GM19324 (cell line): ENCODE results near the gene CACNB4.

ENCODE experiments used
- ATAC-seq: cut with Tn5 transposase; IDR thresholded peaks from one replicate; pipeline ENCODE4 v1.9.1; 2021; ENCODE audit warnings: mild to moderate bottlenecking, moderate library complexity; ENCODE audit not compliant: unreplicated experiment, low FRiP score

The CACNB4 gene

DNA sequence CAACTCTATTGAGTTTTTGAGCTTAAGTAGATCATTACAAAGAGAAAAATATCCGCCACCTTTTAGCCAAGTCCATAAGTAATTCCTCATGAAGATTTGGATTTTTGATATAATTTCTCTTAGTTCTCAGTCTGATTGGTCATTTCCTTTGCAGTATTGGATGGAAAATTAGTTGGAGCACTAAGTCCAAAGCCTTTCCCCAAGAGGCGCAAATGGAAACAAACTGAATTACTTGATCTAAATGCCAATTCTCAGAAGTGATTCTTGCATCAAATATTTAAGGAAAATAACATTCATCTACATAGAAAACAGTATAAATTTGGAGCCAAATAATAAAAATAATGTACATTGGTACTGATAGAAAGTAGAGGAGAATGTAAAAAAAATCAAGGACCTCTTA lies 115.6 kb downstream of the CACNB4 start:
- ATAC-seq = no peak

GRCh38 chr2:151981886-151982285 lies 117.0 kb downstream of the CACNB4 start:
- ATAC-seq = no peak

DNA sequence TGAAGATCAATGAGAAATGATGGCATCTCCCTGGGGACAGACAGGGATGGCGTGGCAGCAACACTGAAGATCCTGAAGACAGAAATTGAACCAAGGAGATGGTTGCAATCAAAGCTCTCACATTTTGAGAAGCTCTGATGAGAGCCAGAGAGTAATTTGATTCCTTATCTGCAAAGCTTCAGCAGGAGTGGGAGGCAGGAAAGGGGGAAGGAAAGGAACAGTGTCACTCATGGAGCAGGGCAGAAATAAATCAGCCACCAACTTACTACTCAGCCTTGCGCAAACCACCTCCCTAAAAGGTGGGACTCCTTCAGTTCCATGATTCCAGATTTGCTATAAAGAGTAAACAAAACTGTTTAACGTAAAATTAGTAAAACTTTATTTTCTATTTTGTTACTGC lies 119.2 kb downstream of the CACNB4 start:
- no peak for ATAC-seq

DNA sequence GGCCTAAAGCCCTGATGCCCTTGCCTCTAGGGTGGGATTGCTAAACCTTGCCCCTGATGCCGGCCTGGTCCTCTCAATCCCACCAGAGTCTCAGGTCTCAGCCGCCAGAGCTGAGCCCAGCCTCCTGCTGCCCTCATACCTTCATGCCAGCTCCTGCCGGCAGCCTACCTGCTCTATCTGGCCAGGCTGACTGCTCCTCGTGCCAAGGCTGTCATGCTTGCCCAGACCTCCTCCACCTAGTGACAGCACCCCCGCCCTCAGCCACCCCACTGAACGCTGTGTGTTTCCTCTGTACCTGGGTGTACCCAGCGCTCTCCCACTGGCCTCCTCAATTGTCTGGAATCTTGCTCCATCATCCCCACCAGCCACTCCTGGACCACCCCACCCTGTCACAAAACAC lies 120.1 kb downstream of the CACNB4 start:
- no peak for ATAC-seq

DNA sequence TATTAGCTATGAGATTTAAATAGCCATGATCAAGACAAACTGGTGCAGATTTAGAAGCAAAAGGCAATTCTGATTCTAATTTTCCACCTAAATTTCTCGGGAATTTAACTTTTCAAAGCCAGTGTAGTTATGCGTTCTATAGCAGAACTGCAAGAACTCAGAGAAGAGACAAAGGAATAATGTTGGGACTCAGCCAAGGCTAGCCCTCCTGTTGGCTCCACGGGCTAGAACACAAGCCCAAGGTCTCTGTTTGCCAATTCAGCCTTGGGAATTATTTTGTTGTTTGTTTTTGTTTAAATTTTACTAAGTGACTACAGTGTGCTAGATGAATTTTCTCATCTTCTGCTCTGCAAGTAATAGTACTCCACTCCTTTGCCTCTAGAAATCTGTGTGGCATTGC lies 121.2 kb downstream of the CACNB4 start:
- no peak for ATAC-seq

GRCh38 chr2:151976945-151977353 lies 121.9 kb downstream of the CACNB4 start:
- peak; percentile 85 for ATAC-seq

GRCh38 chr2:151975460-151976414 lies 123.1 kb downstream of the CACNB4 start:
- no peak for ATAC-seq

DNA sequence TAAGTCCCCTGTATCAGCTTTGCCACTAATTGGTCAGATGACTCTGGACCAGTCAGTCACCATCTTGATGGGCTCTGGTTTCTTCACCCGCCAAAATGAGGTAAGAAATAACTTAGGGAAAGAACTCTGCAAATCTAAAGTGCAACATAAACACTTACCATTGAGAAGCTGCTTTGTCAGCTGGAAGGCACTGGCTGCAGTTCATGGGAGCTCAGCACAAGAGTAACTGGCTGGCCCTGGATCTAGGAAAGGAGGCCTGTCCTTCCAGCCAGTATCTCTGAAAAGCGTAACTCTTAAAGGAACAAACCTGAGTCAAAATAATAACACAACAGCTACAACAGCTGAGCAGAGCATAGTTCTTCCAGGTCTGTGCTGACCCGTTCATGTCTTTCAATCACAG lies 123.9 kb downstream of the CACNB4 start:
- ATAC-seq = no peak

DNA sequence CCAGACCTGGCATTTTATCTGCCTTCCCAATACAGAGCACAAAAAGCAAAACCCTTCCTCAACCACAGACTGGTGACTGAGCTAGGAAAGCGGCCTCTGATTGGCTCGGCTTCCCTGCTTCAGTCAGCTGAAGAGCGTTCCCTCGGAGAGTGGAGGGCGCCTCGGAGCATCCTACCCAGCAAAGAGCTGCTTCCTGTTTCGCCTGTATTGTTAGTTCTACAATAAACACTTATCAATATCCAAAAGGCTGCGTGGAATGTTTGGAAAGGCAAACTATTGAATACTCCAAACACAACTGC lies 125.0 kb downstream of the CACNB4 start:
- ATAC-seq = no peak

DNA sequence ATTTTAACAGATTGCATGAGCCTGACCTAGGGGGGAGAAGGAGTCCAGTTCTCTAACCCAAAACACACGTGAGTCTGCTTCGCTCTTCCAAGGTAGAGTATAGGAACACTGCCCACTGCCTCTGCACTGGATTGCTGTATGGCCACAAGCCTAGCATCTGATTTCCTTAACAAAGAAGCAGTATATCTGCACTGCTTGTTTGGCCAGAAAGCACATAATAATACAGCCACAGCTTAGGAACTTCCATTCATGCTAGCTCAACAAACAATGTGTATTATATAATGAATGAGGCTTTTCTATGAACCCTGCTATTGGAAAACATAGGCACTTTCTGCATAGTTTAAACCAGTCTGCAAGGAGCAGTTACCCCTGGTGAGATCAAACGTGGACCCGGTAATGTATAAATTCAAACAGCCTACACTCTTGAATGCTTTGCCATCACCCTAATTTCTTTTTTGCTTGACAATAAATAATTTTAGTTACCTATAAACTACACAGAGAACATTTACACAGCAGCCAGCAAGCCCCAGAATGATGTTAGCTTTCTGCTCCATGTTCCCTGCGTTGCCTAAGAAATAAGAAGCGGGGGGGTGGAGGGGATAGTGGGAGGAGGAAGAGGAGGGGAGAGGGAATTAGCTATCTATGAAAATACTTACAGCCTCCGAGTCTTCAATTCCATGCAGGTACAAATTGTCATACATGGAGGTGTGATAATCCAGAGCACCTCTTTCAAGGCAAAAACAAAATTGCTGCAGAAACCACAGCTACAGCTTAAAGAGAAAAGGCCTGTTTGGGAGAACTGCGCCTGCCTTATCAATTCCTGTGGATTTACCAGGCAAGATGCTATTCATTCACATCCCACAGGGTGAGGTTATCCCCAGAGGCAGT lies 125.6 kb downstream of the CACNB4 start:
- ATAC-seq = no peak

GRCh38 chr2:151972241-151973012 lies 126.4 kb downstream of the CACNB4 start:
- ATAC-seq = no peak

DNA sequence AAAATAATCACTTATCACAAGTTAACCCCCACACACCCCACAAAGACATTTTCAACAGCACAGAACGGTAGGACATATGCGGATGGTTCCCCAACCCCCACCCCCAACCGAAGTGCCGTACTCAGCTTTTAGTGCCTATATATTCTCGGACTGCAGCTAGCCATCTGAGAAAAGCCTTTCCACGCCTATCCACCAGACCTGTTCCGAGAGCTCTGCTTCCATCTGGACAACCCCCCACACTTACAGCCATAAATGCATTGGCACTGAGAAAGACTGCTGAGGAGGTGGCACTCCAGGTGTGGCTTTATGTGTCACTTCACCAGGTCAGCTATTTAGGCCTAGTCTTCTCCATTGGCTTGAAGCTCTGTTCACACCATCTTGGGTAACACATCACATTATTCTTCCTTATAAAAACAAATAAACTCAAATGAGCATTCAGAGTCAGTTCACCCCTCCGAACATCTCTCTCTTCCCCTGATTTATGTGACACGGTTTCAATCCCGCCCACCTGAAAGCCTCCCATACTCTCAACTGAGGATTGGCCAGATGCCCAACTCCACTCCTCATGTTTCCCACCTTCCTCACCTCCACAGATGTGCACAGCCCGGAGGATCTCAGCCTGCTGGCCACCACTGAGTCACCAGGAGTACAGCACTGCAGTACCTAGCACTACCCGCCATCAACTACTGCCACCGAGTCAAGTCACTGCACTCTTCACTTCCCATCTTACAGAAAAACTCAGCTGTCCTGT lies 127.4 kb downstream of the CACNB4 start:
- ATAC-seq = no peak

DNA sequence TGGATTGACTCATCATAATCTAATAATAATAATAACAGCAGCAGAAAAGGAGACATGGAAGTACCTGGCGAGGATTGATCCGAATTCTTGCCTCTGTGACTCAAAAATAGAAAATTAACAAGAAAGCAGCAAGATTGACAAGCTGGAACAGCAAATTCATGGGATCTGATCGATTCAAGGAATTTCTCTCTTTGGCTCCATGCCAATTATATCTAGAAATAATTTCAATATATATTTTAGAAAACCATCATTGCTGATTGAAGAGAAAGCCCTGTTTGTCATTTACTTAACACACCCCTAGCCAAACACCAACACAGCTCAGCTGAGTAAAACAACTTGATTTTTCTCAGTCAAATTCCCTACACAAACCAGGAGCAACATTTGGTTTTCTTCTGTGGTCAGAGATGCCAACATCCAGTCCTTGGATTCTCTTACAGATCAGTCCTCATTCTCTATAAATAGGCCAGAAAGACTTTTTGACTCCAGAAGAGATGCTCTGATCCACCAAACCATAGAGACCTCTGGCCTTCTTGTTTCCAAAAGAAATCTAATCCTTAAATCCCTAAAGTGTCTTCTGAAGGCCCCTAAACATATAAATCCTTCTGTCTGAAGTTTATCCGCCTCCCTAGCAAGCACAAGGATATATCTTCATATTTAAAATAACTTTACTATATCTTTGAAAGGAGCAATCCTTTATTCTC lies 129.9 kb downstream of the CACNB4 start:
- no peak for ATAC-seq

DNA sequence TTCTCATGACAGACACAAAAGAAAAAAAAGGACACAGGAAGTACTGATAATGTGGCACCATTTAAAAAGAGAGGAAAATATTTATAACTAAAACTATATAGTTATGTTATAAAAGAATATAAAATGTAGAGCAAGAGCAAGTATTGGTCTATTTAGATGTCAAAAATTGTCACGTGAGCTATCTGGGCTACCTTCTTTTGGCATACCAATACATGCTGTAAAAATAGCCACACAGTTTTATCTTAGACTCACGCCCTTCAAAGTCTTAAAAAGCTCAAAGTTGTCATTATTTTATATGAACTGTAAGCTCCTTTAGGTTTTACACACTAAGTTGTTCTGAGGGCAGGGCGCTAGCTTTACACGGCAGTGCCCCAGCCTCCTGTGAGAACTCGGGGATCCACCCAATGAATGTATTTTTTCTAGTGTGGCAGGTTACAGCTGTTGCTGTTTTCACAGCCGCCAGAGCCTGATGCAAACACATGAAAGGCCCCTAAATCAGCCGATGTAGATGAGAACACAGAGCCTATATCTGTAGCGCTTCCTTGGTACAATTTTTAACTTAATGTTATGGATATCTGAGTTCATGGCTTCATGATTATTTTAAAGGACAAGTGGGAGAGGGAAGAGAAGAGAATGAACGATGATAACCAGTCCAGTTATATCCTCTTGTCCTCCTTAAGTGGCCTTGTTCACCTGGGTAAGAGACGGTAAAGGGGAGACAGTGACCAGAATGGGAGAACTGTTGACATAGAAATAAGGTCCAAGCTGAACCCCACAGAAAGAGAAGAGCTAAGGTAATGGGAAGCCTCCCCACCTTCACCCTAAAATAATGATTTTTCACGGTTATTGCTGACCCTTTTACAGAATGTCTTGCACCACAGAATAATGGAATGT lies 130.8 kb downstream of the CACNB4 start:
- no peak for ATAC-seq

DNA sequence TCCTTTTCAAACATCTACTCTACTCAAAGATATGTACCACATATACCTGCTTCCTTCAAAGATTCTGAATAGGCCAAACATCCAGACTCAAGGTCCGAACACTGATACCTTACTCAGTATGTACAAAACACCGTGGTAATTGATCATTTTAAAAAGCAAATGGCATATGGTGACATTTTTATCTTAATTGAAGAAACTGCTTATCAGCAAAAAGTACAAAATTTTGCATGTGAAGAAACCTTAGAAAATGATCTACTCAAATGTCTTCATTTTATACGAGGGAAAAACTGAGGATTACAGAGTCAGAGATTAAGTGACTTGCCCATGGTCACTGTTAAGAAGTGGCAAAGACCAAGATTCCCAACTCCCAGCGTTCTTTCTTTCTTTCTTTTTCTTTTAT lies 133.0 kb downstream of the CACNB4 start:
- no peak for ATAC-seq

GRCh38 chr2:151961558-151961957 lies 137.3 kb downstream of the CACNB4 start:
- ATAC-seq = no peak

- ATAC-seq = no peak
Measured at GRCh38 chr2:151959238-151959637, 139.6 kb downstream of the CACNB4 start.

DNA sequence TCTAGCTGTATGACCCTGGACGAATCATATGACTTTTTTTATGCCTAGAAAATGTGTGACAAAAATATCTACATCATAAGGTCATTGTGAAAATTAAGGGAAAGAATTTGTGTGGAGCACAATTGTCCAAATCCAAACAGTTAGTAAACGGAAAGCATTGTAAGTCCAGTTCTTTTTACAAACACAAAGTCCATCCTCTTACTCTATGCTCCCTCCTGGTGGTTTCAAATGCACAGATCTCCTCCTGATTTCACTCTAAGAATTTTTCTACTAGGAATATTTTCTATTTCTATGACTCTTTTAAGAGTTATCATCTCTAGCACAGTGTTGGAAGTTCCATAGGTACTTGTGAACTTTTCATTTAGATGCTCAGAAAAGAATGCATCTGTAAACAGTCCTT lies 145.4 kb downstream of the CACNB4 start:
- ATAC-seq = no peak
